Naive thymus-derived CD4-positive, alpha-beta T cell (primary cell): ENCODE measurements around the gene FYN. TPM values are rescaled to one million over a fixed set of nuclear protein-coding genes. Genes with fewer than 3 reads are reported as not detected.

Experiments used
- ATAC-seq: fragments of 150-1000 bp; cut with Tn5 transposase; 2 replicates; pipeline ENCODE4 v1.10.0; 2021; ENCODE audit warnings: mild to moderate bottlenecking, moderate library complexity
- CTCF ChIA-PET: fragments of 350-600 bp; sonication (Branson Sonifier 250); formaldehyde crosslinking; loops from one replicate; lab custom pipeline; 2021; ENCODE audit warnings: antibody characterized with exemption; lab: Charles Lee
- POLR2A ChIA-PET: fragments of 350-600 bp; sonication (Branson Sonifier 250); formaldehyde crosslinking; loops from one replicate; lab custom pipeline; 2021; ENCODE audit warnings: antibody characterized with exemption, inconsistent platforms; lab: Charles Lee
- DNase-seq, 9 donors: peaks; one replicate each; pipeline versions ENCODE4 v3.0.0 to v3.0.0-alpha.2; 2020 to 2022; ENCODE audit warnings: mixed read lengths in 1 of 9
- H3K27ac ChIP-seq: one replicate; pipeline ENCODE4 v1.7.0; 2013; ENCODE audit warnings: mild to moderate bottlenecking, low read depth, low read length, moderate library complexity
- H3K27me3 ChIP-seq, 2 donors: one replicate each; pipeline ENCODE4 v1.7.0; 2013; ENCODE audit warnings: low read length in 2 of 2, mild to moderate bottlenecking in 2 of 2, moderate library complexity in 2 of 2; ENCODE audit not compliant: control insufficient read depth in 2 of 2, insufficient read depth in 2 of 2
- H3K36me3 ChIP-seq, 3 experiments: 1 replicate in 2 of 3; 2 replicates in 1 of 3; pipeline ENCODE4 v1.7.0; 2013; ENCODE audit warnings: low read length in 3 of 3, mild to moderate bottlenecking in 3 of 3, moderate library complexity in 1 of 3; ENCODE audit not compliant: insufficient read depth in 3 of 3, control insufficient read depth in 2 of 3
- H3K4me1 ChIP-seq, 2 donors: one replicate each; pipeline ENCODE4 v1.7.0; 2013; ENCODE audit warnings: low read length in 2 of 2, mild to moderate bottlenecking in 2 of 2, moderate library complexity in 1 of 2; ENCODE audit not compliant: control insufficient read depth in 2 of 2, insufficient read depth in 2 of 2
- H3K4me3 ChIP-seq: 2 replicates; pipeline ENCODE4 v1.7.0; 2013; ENCODE audit warnings: mild to moderate bottlenecking, low read length
- H3K9me3 ChIP-seq, 3 experiments: 1 replicate in 2 of 3; 2 replicates in 1 of 3; pipeline ENCODE4 v1.7.0; 2013; ENCODE audit warnings: low read length in 3 of 3; ENCODE audit not compliant: control insufficient read depth in 2 of 3
- H3K27ac Mint-ChIP-seq, 9 donors: one replicate each; pipeline ENCODE4 v1.8.0; 2020 to 2022; ENCODE audit warnings: mixed read lengths in 9 of 9, mild to moderate bottlenecking in 8 of 9, moderate library complexity in 5 of 9, inconsistent platforms in 2 of 9
- H3K27me3 Mint-ChIP-seq, 5 donors: one replicate each; pipeline ENCODE4 v1.8.0; 2021 to 2022; ENCODE audit warnings: mixed read lengths in 5 of 5, mild to moderate bottlenecking in 1 of 5
- H3K36me3 Mint-ChIP-seq, 5 donors: one replicate each; pipeline ENCODE4 v1.8.0; 2020 to 2022; ENCODE audit warnings: mixed read lengths in 5 of 5, mild to moderate bottlenecking in 3 of 5, inconsistent platforms in 1 of 5
- H3K4me1 Mint-ChIP-seq, 7 donors: one replicate each; pipeline ENCODE4 v1.8.0; 2020 to 2022; ENCODE audit warnings: mixed read lengths in 7 of 7, mild to moderate bottlenecking in 3 of 7, inconsistent platforms in 1 of 7
- H3K4me3 Mint-ChIP-seq, 10 donors: one replicate each; pipeline ENCODE4 v1.8.0; 2020 to 2022; ENCODE audit warnings: mild to moderate bottlenecking in 10 of 10, mixed read lengths in 10 of 10, moderate library complexity in 6 of 10, inconsistent platforms in 2 of 10
- H3K9me3 Mint-ChIP-seq, 11 donors: one replicate each; pipeline ENCODE4 v1.8.0; 2020 to 2022; ENCODE audit warnings: mixed read lengths in 11 of 11, mild to moderate bottlenecking in 4 of 11, inconsistent platforms in 1 of 11, moderate library complexity in 1 of 11
- intact Hi-C, 2 donors: fragments of 100-400 bp; cut with micrococcal nuclease; formaldehyde crosslinking; loops; one replicate each; pipeline ENCODE4 v1.15.1; 2023
- polyA plus RNA-seq, 2 donors: library from polyadenylated mRNA; unstranded; fragments of 300-500 nt; fragmentation: Illumina TruSeq; gene quantifications; one replicate each; pipeline ENCODE4 v1.2.3, GENCODE V29; 2021
- total RNA-seq, 6 experiments: library from RNA in 5 of 6; stranded (reverse) in 5 of 6; gene quantifications; 1 replicate in 5 of 6; 2 replicates in 1 of 6; pipeline ENCODE4 v1.2.3 and lab custom pipeline; 2021 to 2026

FYN gene
- total and polyA plus RNA-seq, 7 experiments from 2014 or later, result 200 to 720 (median 430) TPM

DNA sequence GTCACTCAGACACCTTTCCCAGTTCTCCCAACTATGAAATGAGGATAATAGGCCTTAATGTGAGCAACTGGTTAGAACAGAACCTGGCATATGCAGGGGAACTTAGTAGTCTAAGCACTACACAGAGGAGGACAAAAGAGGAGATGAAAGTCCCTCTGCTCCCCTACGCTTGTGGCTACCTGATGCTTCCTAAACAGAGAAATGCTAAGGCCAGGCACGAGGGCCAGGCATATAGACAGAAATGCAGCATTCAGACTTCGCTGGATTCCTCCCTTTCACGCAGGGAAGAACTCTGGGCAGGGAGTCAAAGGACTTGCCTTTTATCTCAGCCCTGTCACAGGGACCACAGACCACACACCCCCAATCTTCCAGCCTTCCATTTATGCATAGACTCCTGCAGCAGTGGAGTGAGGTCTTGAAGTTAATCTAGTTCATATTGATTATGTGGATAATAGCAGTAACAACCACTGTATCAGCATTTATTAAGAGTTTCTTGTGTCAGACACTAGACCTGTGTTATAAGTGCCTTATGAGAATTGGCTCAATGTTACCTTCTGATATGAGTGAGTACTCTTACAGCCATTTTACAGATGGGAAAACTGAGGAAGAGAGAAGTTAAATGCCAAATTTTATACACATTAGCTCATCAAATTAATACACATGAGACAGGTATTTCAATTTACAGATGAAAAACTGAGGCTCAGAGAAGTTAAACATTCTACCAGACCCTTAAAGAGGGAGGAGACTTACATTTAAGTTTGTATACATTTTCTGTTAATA is 240.6 kb downstream of the FYN start:
- Histone ChIP-seq H3K4me3 (no peak overlapping the region), H3K36me3 (no peaks in the 10 kb centered on the region), H3K4me1 (no peaks in the 10 kb centered on the region), H3K27me3 (no peaks in the 10 kb centered on the region), H3K27ac (no peak overlapping the region), H3K9me3 (peaks cover 0 to 10% (median 0%) of the 10 kb centered on the region in 3 experiments)
- no peaks in the 10 kb centered on the region for H3K4me1 Mint-ChIP-seq
- H3K27me3 Mint-ChIP-seq, result peaks cover 0 to 12% (median 0%) of the 10 kb centered on the region in 5 donors
- intact Hi-C loops, result no loop called here
- no peak for DNase-seq
- peaks cover 0 to 24% (median 9%) of the 10 kb centered on the region in 5 donors for H3K36me3 Mint-ChIP-seq
- no peak overlapping the region for H3K27ac Mint-ChIP-seq
- ChIA-PET POLR2A (no interaction called here), CTCF (no interaction called here)
- no peak for ATAC-seq
- H3K9me3 Mint-ChIP-seq, result peaks cover 0 to 12% (median 9%) of the 10 kb centered on the region in 11 donors
- no peak overlapping the region for H3K4me3 Mint-ChIP-seq

GRCh38 chr6:111631903-111632460 is 241.3 kb downstream of the FYN start:
- Mint-ChIP-seq H3K27ac (no peak overlapping the region), H3K4me1 (no peaks in the 10 kb centered on the region), H3K9me3 (peaks cover 0 to 12% (median 8%) of the 10 kb centered on the region in 11 donors), H3K36me3 (peaks cover 0 to 24% (median 5%) of the 10 kb centered on the region in 5 donors), H3K4me3 (no peak overlapping the region), H3K27me3 (peaks cover 0 to 12% (median 0%) of the 10 kb centered on the region in 5 donors)
- Histone ChIP-seq H3K4me1 (no peaks in the 10 kb centered on the region), H3K36me3 (no peaks in the 10 kb centered on the region), H3K9me3 (peaks cover 0 to 10% (median 0%) of the 10 kb centered on the region in 3 experiments), H3K4me3 (no peak overlapping the region), H3K27me3 (no peaks in the 10 kb centered on the region), H3K27ac (no peak overlapping the region)
- CTCF ChIA-PET, result no interaction called here
- ATAC-seq (no peak), DNase-seq (no peak)
- POLR2A ChIA-PET, result no interaction called here
- intact Hi-C loops, result no loop called here

GRCh38 chr6:111631018-111631417 is 242.2 kb downstream of the FYN start:
- no peak overlapping the region for H3K27ac Mint-ChIP-seq
- H3K36me3 ChIP-seq, result no peaks in the 10 kb centered on the region
- CTCF ChIA-PET, result no interaction called here

DNA sequence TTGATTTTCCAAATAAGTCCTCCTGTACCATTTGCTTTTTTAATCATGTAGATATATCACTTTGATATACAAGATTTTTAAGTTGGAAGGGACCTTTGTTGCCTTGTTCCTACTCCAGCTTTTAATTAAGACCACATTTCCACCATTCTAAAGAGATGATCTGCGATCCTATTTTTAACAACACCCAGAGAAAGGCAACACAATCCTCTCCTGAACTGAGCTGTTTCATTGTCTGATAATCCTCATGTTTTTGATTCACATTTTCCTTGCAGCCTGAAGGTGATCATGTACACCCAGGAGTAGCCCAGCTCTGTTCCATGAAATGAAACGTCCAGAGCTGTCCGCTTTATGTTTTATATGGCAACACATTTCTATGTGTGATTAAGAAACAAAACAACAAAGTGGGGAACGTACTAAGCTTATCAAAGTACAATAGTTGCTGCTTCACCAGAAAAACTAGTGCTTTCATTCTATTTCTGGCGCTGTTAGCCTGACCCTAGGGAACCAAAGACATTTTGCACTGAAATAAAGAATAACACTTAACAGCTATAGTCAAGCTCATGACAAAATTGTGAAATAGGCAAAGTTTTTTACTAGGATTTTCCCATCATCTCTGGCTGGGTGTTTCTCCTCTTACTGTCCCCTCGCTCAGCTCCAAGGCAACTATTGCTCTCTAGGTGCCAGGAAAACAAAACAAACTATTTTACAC is 245.0 kb downstream of the FYN start:
- Mint-ChIP-seq H3K36me3 (peaks cover 0 to 16% (median 5%) of the 10 kb centered on the region in 5 donors), H3K9me3 (peaks cover 0 to 12% (median 6%) of the 10 kb centered on the region in 11 donors), H3K27me3 (peaks cover 0 to 6% (median 0%) of the 10 kb centered on the region in 5 donors), H3K4me1 (peaks cover 0 to 1% (median 0%) of the 10 kb centered on the region in 7 donors), H3K27ac (no peak overlapping the region), H3K4me3 (no peak overlapping the region)
- ChIA-PET CTCF (interaction anchor here (0.5 kb wide), 1 partner anchor 1584 kb away, joined by 4 read pairs; no protein-coding TSS in a partner anchor), POLR2A (no interaction called here)
- Histone ChIP-seq H3K4me3 (no peak overlapping the region), H3K27ac (no peak overlapping the region), H3K9me3 (peaks cover 0 to 10% (median 0%) of the 10 kb centered on the region in 3 experiments), H3K27me3 (no peaks in the 10 kb centered on the region), H3K36me3 (no peaks in the 10 kb centered on the region), H3K4me1 (no peaks in the 10 kb centered on the region)
- intact Hi-C loops, result no loop called here
- no peak for DNase-seq
- no peak for ATAC-seq

More at GRCh38 chr6:111631018-111631417, 242.2 kb downstream of the FYN start:
- no peak overlapping the region for H3K4me3 ChIP-seq
- H3K27me3 ChIP-seq, result no peaks in the 10 kb centered on the region
- no peak overlapping the region for H3K27ac ChIP-seq
- intact Hi-C loops, result no loop called here
- peaks cover 0 to 10% (median 0%) of the 10 kb centered on the region in 3 experiments for H3K9me3 ChIP-seq
- no peaks in the 10 kb centered on the region for H3K4me1 ChIP-seq
- ATAC-seq, result no peak
- Mint-ChIP-seq H3K27me3 (peaks cover 0 to 12% (median 0%) of the 10 kb centered on the region in 5 donors), H3K9me3 (peaks cover 0 to 12% (median 8%) of the 10 kb centered on the region in 11 donors), H3K4me1 (no peaks in the 10 kb centered on the region), H3K4me3 (no peak overlapping the region), H3K36me3 (peaks cover 0 to 16% (median 5%) of the 10 kb centered on the region in 5 donors)
- DNase-seq, result no peak
- POLR2A ChIA-PET, result no interaction called here

GRCh38 chr6:111626441-111626840 is 246.8 kb downstream of the FYN start:
- H3K36me3 Mint-ChIP-seq, result peaks cover 0 to 16% (median 5%) of the 10 kb centered on the region in 5 donors
- H3K27me3 Mint-ChIP-seq, result peaks cover 0 to 6% (median 0%) of the 10 kb centered on the region in 5 donors
- H3K9me3 Mint-ChIP-seq, result peaks cover 0 to 12% (median 6%) of the 10 kb centered on the region in 11 donors
- Histone ChIP-seq H3K36me3 (no peaks in the 10 kb centered on the region), H3K4me1 (no peaks in the 10 kb centered on the region), H3K4me3 (no peak overlapping the region), H3K27me3 (no peaks in the 10 kb centered on the region), H3K27ac (no peak overlapping the region), H3K9me3 (peaks cover 0 to 10% (median 0%) of the 10 kb centered on the region in 3 experiments)
- no peak overlapping the region for H3K27ac Mint-ChIP-seq
- ATAC-seq (no peak), DNase-seq (no peak)
- CTCF ChIA-PET, result interaction anchor here (1.1 kb wide), 1 partner anchor 20 kb away, joined by 3 read pairs; no protein-coding TSS in a partner anchor
- H3K4me1 Mint-ChIP-seq, result peaks cover 0 to 1% (median 0%) of the 10 kb centered on the region in 7 donors
- POLR2A ChIA-PET, result no interaction called here
- intact Hi-C loops, result no loop called here
- H3K4me3 Mint-ChIP-seq, result no peak overlapping the region
